IMR-90 (cell line): ENCODE measurements around the gene CCL11. TPM values are rescaled to one million over a fixed set of nuclear protein-coding genes. Genes with fewer than 3 reads are reported as not detected.

Experiments
- ATAC-seq: fragments of 200-7000 bp; cut with Tn5 transposase; 2 replicates; pipeline ENCODE4 v1.9.1; 2020; ENCODE audit warnings: low read depth, mild to moderate bottlenecking, moderate library complexity
- BruUV-seq: library from RNA; stranded (reverse); fragments of 400-500 nt; replicated peaks from 2 replicates; lab custom pipeline; 2021; lab: Mats Ljungman, UMichigan
- CTCF ChIA-PET: fragments of 300-600 bp; formaldehyde crosslinking; extraction: SDS; loops from one replicate; lab custom pipeline; 2021; ENCODE audit warnings: antibody characterized with exemption; lab: Yijun Ruan, JAX
- POLR2A ChIA-PET: fragments of 300-600 bp; sonication (Branson Sonifier 250); formaldehyde crosslinking; loops from one replicate; lab custom pipeline; 2022; ENCODE audit warnings: antibody characterized with exemption; ENCODE audit not compliant: unreplicated experiment; lab: Charles Lee
- DNase-seq: peaks from one replicate; pipeline ENCODE4 v3.0.0; 2013
- H2AFZ ChIP-seq: replicated peaks from 2 replicates; pipeline ENCODE3; 2013; ENCODE audit warnings: low read length, mild to moderate bottlenecking; ENCODE audit not compliant: poor library complexity
- H2AK5ac ChIP-seq: 2 replicates; pipeline ENCODE4 v1.6.1; 2013; ENCODE audit warnings: low read depth, low read length, inconsistent platforms
- H2AK9ac ChIP-seq: replicated peaks from 2 replicates; pipeline ENCODE3; 2013; ENCODE audit warnings: mild to moderate bottlenecking, low read depth, low read length, moderate library complexity; ENCODE audit not compliant: poor library complexity
- H2BK120ac ChIP-seq: 2 replicates; pipeline ENCODE4 v1.6.1; 2013; ENCODE audit warnings: low read depth, low read length, inconsistent platforms
- H2BK15ac ChIP-seq: 3 replicates; pipeline ENCODE4 v1.6.1; 2013; ENCODE audit warnings: low read depth, low read length, inconsistent platforms
- H2BK20ac ChIP-seq: 2 replicates; pipeline ENCODE4 v1.6.1; 2013; ENCODE audit warnings: low read depth, mild to moderate bottlenecking, inconsistent platforms, low read length, moderate library complexity
- H2BK5ac ChIP-seq: 2 replicates; pipeline ENCODE4 v1.6.1; 2013; ENCODE audit warnings: mild to moderate bottlenecking, low read depth, low read length, inconsistent platforms; ENCODE audit not compliant: poor library complexity, severe bottlenecking
- H3K14ac ChIP-seq: replicated peaks from 2 replicates; pipeline ENCODE4 v1.6.1; 2013; ENCODE audit warnings: low read depth, low read length, inconsistent platforms
- H3K18ac ChIP-seq: 2 replicates; pipeline ENCODE4 v1.6.1; 2013; ENCODE audit warnings: low read depth, low read length, control low read depth
- H3K23ac ChIP-seq: 2 replicates; pipeline ENCODE4 v1.6.1; 2013; ENCODE audit warnings: low read depth, low read length, inconsistent platforms
- H3K27ac ChIP-seq: 2 replicates; pipeline ENCODE4 v1.5.1; 2013; ENCODE audit warnings: mild to moderate bottlenecking, control low read depth, low read length; ENCODE audit not compliant: insufficient read depth
- H3K27me3 ChIP-seq: 2 replicates; pipeline ENCODE4 v1.6.1; 2013; ENCODE audit warnings: low read length; ENCODE audit not compliant: control insufficient read depth, insufficient read depth
- H3K36me3 ChIP-seq: 2 replicates; pipeline ENCODE4 v1.6.1; 2013; ENCODE audit warnings: low read length, mixed read lengths; ENCODE audit not compliant: control insufficient read depth, insufficient read depth
- H3K4ac ChIP-seq: 2 replicates; pipeline ENCODE4 v1.6.1; 2013; ENCODE audit warnings: low read depth, low read length, inconsistent platforms
- H3K4me1 ChIP-seq: 2 replicates; pipeline ENCODE4 v1.6.1; 2013; ENCODE audit warnings: low read length, mixed read lengths; ENCODE audit not compliant: control insufficient read depth, insufficient read depth
- H3K4me2 ChIP-seq: 2 replicates; pipeline ENCODE4 v1.6.1; 2013; ENCODE audit warnings: low read depth, mild to moderate bottlenecking, control low read depth, low read length, moderate library complexity
- H3K4me3 ChIP-seq: 2 replicates; pipeline ENCODE4 v1.5.1; 2013; ENCODE audit warnings: low read depth, mild to moderate bottlenecking, control low read depth, low read length, moderate library complexity; ENCODE audit not compliant: insufficient read depth
- H3K56ac ChIP-seq: 2 replicates; pipeline ENCODE4 v1.6.1; 2013; ENCODE audit warnings: low read length, inconsistent platforms; ENCODE audit not compliant: insufficient read depth; ENCODE audit errors: extremely low read depth
- H3K79me1 ChIP-seq, 2 experiments: 2 replicates each; pipeline ENCODE4 v1.6.1; 2013; ENCODE audit warnings: low read length in 2 of 2, inconsistent platforms in 1 of 2, low read depth in 1 of 2
- H3K9ac ChIP-seq: 2 replicates; pipeline ENCODE4 v1.6.1; 2013; ENCODE audit warnings: low read depth, low read length, control low read depth
- H3K9me1 ChIP-seq: 2 replicates; pipeline ENCODE4 v1.6.1; 2013; ENCODE audit warnings: low read length, inconsistent platforms; ENCODE audit not compliant: insufficient read depth
- H3K9me3 ChIP-seq: 2 replicates; pipeline ENCODE4 v1.6.1; 2013; ENCODE audit warnings: low read length; ENCODE audit not compliant: control insufficient read depth, insufficient read depth
- H4K20me1 ChIP-seq: 2 replicates; pipeline ENCODE4 v1.6.1; 2013; ENCODE audit warnings: low read length, inconsistent platforms; ENCODE audit not compliant: insufficient read depth
- H4K5ac ChIP-seq: 2 replicates; pipeline ENCODE4 v1.6.1; 2013; ENCODE audit warnings: mild to moderate bottlenecking, low read depth, low read length, control low read depth
- H4K8ac ChIP-seq, 2 experiments: 2 replicates each; pipeline ENCODE4 v1.6.1; 2013; ENCODE audit warnings: low read depth in 2 of 2, low read length in 2 of 2, control low read depth in 1 of 2, inconsistent platforms in 1 of 2
- H4K91ac ChIP-seq: 2 replicates; pipeline ENCODE4 v1.6.1; 2013; ENCODE audit warnings: low read depth, low read length, inconsistent platforms; ENCODE audit not compliant: insufficient read depth
- CEBPB ChIP-seq: IDR thresholded peaks from 2 replicates; pipeline ENCODE4 v1.6.1; 2012; ENCODE audit warnings: low read depth, low read length, improper control_type of control experiment
- SMC3 ChIP-seq: fragments of 150-350 bp; IDR thresholded peaks from 2 replicates; pipeline ENCODE4 v1.6.1; 2016; ENCODE audit warnings: low read depth, mild to moderate bottlenecking, antibody characterized with exemption, low read length, moderate library complexity
- WGBS, 2 experiments: methylation state at CpG; one replicate each; pipeline versions ENCODE4 v1.1.5 to v1.1.7; 2013; ENCODE audit warnings: missing lambda C conversion rate in 2 of 2; ENCODE audit not compliant: insufficient read length in 1 of 2; ENCODE audit errors: extremely low coverage in 2 of 2; 5-methylcytosine and 5-hydroxymethylcytosine counted together
- dilution Hi-C: fragments of 300-500 bp; cut with HindIII; formaldehyde crosslinking; loops from one replicate; pipeline ENCODE4 v1.14.3; 2018; ENCODE audit warnings: low sequenced_read_pairs; ENCODE audit not compliant: unreplicated experiment
- in situ Hi-C: fragments of 300-500 bp; cut with MboI; formaldehyde crosslinking; loops from 3 replicates; pipeline ENCODE4 v1.14.3; 2019; ENCODE audit warnings: low sequenced_read_pairs, inconsistent platforms, mixed read lengths
- intact Hi-C: fragments of 100-400 bp; cut with micrococcal nuclease; formaldehyde crosslinking; loops from 2 replicates; pipeline ENCODE4 v1.10.0; 2022
- polyA plus RNA-seq, 3 experiments: library from polyadenylated mRNA; depleted of rRNA; stranded (reverse); fragments of >200 nt; gene quantifications; 2 replicates each; pipeline ENCODE4 v1.2.3, GENCODE V29; 2012; ENCODE audit warnings: low replicate concordance in 1 of 3
- total RNA-seq: library from RNA; depleted of rRNA; stranded (reverse); fragments of >200 nt; gene quantifications from 2 replicates; pipeline ENCODE4 v1.2.3, GENCODE V29; 2012

Gene CCL11
- total and polyA plus RNA-seq, 2 of the 4 experiments (the other 2 are of a cell fraction), result not detected

DNA sequence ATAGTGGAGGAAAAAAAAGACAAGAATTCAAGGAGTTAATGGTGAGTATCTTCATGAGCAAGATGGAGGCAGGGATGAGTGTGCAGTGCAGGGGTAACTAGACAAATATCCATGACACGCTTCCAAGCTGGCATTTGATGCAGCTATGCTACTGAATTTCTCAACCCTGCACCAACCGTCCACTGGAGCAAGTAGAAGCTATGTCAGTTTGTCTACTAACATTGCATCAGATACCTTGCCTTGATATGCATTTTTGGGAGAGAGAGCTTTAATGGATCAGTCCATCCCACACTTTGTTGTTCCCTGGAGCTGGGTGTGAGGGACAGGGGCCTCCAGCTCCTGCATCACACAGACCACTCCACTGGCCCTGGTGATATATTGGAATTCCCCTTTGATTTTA lies 16.4 kb downstream of the CCL11 start:
- 100% methylated on average over 1 of the region's 2 CpGs; no CpG with 5 or more reads in 1 of the 2 experiments for WGBS, 2 experiments
- dilution Hi-C loops, result no loop called here

More for the DNA sequence above, 16.4 kb downstream of the CCL11 start:
- Histone ChIP-seq H2BK120ac (peak overlapping the region; percentile 45), H2BK20ac (peak overlapping the region; percentile 39), H3K18ac (peak overlapping the region; percentile 79; the same call in 1 of the 2 replicates), H2AK9ac (no peak overlapping the region), H3K36me3 (no peaks in the 10 kb centered on the region), H3K9me1 (peaks cover 14% of the 10 kb centered on the region), H4K91ac (peak overlapping the region; percentile 25; the same call in 1 of the 2 replicates), H3K14ac (peak overlapping the region; percentile 15), H2BK15ac (0 out of 3 replicates have a peak overlapping the region, but pooled peaks have one; percentile 2), H3K79me1 (no peaks in the 10 kb centered on the region), H3K56ac (no peak overlapping the region), H3K9ac (no peak overlapping the region), H4K8ac (peak overlapping the region in 1 of 2 experiments; percentile 11; a peak in 1 of 4 replicates), H3K27me3 (no peaks in the 10 kb centered on the region), H3K23ac (no peak overlapping the region), H3K4me2 (no peak overlapping the region), H2BK5ac (no peak overlapping the region), H2AFZ (no peak overlapping the region), H3K4me3 (no peak overlapping the region), H3K27ac (no peak overlapping the region), H3K9me3 (no peaks in the 10 kb centered on the region), H3K4me1 (peaks cover 22% of the 10 kb centered on the region), H2AK5ac (0 out of 2 replicates have a peak overlapping the region, but pooled peaks have one; percentile 9), H4K20me1 (no peaks in the 10 kb centered on the region), H4K5ac (peak overlapping the region; percentile 50), H3K4ac (0 out of 2 replicates have a peak overlapping the region, but pooled peaks have one; percentile 1)
- TF ChIP-seq CEBPB (peak; percentile 31; the same call in 1 of the 2 replicates), SMC3 (no peak)
- in situ Hi-C loops (no loop called here), intact Hi-C loops (no loop called here)
- ChIA-PET CTCF (interaction anchor here (1.0 to 2.4 kb wide), 3 partner anchors 24 to 102 kb away, joined by 3 to 9 read pairs (median 3); no protein-coding TSS in a partner anchor), POLR2A (no interaction called here)
- peak; percentile 20 for DNase-seq
- no TSS peak for BruUV-seq
- ATAC-seq, result no peak
